ENCODE results near the gene PKDREJ.
"Not testable (repeated sequence)": the region's sequence is repeated elsewhere in the genome, so short reads cannot be mapped to it uniquely, and the experiment has no call there.

PKDREJ gene

GRCh38 chr22:46265627-46266026 is 2.5 kb upstream of the PKDREJ start:
- not testable (repeated sequence) for DNase-seq

- DNase-seq, result not testable (repeated sequence)
Measured at GRCh38 chr22:46264520-46264919, 1.4 kb upstream of the PKDREJ start.

GRCh38 chr22:46262449-46263215 is 511 bp downstream of the PKDREJ start:
- DNase-seq, result no peak

DNA sequence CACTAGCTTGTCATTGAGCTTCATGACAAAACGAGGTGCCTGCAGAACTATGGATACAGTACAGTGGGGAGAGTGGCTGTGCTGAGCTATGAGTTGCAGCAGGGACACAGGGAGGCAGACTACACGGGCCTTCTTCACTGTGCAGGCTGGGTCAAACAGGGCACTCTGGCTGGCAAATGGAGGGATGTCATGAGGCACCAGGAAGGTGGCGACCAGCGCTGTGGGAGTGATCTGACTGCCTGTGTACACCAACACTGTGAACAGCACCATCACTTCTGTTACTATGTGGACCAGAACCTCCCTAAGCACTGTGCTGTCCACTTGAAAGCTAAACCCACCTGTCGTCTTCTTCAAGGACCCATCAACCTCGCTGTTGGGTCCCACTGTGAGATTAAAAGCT is 3.1 kb downstream of the PKDREJ start:
- DNase-seq, result no peak

DNA sequence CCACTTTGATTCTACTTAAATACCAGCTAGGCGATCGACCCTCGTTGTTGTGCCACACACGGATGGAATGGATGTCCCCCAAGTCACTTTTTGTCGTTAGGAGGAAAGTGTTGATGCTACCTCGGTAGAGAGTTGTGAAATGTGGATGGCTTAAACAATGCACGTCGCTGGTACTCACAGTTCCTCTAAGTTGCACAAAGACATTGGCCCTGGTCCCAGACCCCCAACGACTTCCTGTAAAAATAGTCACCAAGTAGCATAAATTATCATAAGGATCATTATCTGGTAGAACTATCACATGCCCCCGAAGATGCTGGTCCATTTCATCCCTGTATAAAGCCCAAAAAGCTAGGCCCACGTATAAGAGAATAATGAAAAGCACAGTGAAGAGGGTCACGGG is 3.8 kb downstream of the PKDREJ start:
- DNase-seq, result no peak

DNA sequence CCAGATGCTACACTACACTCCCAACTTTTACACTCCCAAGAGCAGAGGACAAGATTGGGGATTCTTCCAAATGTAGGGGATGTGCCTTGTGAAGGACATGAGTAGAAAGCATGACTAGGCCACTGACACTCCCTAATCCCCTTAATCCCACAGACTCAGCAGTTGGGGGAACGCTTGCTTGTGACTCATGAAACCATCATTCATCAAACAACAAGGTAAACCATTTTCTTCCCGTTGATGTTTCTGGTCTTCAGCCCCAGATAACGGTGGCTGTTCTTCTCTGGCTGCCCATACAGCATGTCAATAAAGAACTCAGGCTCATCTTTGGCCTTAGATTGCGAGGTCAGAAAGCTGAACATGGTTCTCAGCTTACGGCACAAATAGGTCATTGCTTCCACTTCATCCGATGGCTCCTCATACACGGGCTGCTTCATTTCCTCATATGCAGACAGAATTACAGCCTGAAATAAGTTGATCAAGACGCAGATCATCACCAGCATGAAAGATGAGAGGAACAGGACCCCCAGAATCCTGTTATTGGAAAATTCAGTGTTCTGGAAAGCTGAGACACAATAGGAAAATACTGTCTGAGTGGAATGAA is 6.7 kb downstream of the PKDREJ start:
- DNase-seq, result no peak

- no peak for DNase-seq
Measured at GRCh38 chr22:46251816-46252380, 11.2 kb downstream of the PKDREJ start.

- DNase-seq, result no peak
Measured at GRCh38 chr22:46251266-46251665, 11.9 kb downstream of the PKDREJ start.

DNA sequence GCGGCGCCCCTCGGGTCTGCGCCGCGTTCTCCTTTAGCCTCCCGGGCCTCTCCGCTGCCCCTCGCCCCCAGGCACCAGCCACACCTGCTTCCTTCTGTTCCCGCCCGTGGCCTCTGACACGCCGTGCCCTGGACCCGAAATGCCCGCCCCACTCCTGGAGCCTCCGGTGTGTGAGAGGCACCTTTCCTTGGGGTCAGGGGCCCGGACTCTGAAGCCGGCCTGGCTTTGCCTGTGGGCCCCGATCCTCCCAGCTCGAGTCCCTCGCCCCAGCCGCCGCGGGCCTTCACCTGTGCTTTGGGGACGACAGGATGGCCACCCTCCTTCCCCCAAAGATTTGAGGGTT is 12.4 kb downstream of the PKDREJ start:
- DNase-seq, result no peak

GRCh38 chr22:46250035-46250782 is 12.9 kb downstream of the PKDREJ start, which contains the start of gene CDPF1:
Gene CDPF1, minus strand, starts transcription at chr22:46250293. Its CDS starts 2,009 bp downstream, at chr22:46248284.
- peak; percentile 74 for DNase-seq

DNA sequence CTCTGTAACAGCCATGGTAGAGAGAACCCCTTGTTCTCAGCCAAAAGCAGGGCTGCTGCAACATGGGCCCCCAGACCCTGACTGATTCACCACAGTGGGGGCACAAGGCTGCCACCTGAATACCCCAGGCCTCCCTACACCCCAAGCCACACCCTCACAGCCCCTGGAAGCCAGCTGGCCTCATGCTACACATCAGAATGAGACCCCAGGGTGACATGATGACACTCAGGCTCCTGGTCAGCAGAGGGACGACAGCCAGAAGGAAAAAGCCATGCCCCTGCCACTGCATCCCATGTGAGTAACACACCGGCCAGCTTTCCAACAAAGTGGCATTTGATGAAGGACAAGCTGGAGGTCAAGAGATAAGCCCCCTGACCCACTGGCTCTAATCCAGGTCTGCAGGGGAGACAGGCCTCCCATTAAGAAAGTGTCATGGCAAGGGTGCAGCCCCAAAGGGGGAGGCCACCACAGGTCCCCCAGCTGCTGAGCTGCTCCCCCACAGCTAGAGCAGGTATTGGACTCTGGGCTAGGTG is 15.6 kb downstream of the PKDREJ start:
- DNase-seq, result no peak

GRCh38 chr22:46246178-46246577 is 17.0 kb downstream of the PKDREJ start:
- no peak for DNase-seq

GRCh38 chr22:46245511-46245910 is 17.6 kb downstream of the PKDREJ start:
- DNase-seq, result no peak

DNA sequence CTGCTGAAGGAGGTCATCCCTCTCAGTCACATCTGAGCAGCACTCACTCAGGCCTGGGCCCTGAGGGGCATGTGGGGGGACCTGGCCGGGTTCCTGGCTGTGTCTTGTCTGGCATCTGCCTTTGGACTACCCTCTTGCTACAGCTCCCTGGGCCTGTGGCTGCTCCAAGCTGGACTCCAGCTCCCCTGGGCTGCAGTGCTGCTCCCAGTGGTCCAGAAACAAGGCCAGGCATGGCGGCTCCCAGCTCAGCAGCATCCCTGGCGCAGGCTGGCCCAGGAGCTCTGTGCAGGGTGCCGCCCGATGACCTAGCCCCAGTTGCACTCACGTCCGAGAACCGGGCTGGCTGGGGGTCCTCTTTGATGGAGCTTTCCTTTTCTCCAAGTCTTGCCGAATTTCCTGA is 18.4 kb downstream of the PKDREJ start:
- no peak for DNase-seq

- DNase-seq, result no peak
Measured at GRCh38 chr22:46242076-46242475, 21.1 kb downstream of the PKDREJ start.

- no peak for DNase-seq
Measured at GRCh38 chr22:46241396-46242007, 21.6 kb downstream of the PKDREJ start.

DNA sequence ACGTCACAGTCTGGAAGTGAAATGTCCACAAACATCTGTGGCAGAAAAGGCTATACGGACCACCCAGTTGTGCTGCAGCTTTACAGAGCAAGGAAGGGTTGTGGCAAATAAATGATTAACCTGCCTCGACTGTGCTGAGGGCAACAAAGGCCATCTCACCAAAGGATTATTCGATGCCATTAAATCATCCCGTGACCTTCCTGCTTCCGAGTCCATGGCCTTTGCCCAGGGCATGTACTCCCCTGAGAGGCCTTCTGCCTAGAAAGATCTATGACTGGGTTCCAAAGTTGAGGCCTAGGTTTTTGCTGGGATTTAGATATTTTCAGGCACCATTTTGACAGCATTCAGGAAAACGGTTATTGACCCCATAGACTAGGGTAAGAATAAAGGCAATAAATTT is 22.2 kb downstream of the PKDREJ start:
- no peak for DNase-seq

GRCh38 chr22:46240506-46240905 is 22.6 kb downstream of the PKDREJ start:
- no peak for DNase-seq

GRCh38 chr22:46240073-46240472 is 23.1 kb downstream of the PKDREJ start:
- DNase-seq, result no peak

DNA sequence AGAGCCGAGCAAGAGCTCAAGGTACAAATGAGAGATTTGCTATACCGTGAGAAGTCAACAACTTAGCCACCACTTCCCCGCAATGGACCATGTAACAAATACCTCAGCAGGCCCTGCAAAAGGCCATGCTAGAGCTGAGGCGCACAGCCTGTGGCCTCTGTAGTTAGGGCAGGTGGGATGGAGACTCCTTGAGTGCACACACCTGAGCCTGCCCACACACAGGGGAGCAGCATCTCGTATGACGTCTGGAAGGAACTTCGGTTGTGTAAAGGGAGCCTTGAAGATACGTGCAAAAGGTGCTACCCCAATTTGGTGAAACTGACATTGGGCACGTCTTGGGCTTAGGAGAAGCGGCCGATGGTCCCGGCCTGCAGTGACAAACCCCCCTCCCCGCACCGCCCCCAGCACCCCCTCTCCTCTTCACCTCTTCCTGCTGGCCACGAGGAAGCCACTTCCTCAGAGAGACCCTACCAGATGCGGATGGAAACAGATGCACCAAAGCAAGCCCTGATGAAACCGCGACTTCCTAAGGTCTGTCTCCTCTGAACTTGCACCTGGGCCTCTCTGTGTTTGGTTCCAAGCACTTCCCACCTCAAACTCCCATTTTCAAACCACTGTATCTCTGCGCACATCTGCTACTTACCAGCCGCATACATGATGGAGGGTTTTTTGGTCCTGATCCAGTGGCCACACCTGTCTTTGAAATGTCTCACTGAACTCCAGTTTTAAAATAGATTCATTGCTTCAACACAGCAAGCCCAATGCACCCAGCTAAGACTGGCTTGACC is 23.7 kb downstream of the PKDREJ start:
- DNase-seq, result no peak

DNA sequence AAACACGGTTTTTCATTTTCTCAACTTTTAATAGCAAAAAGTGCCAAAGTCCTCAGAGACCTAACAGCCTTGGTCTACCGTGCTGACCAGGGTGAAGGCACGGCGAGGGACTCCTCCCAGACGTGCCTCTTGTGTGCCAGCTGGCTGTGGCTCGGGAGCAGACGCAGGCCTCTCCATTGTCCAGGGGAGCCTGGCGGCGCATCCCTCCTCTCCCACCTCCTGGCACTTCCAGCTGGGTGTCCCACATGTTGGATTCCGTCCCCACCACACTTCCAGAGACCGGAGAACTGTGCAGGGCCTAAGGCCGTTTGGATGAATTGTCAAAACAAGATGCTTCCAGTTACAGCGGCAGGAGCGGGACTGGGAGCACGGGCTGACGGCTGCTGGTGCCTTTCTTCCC is 24.6 kb downstream of the PKDREJ start:
- DNase-seq, result no peak
